HuH-7 (cell line): ENCODE results near the gene MCM8.

Experiments used
- DNase-seq: peaks from one replicate; pipeline ENCODE4 v3.0.0; 2011; ENCODE audit warnings: low spot score

Gene MCM8

DNA sequence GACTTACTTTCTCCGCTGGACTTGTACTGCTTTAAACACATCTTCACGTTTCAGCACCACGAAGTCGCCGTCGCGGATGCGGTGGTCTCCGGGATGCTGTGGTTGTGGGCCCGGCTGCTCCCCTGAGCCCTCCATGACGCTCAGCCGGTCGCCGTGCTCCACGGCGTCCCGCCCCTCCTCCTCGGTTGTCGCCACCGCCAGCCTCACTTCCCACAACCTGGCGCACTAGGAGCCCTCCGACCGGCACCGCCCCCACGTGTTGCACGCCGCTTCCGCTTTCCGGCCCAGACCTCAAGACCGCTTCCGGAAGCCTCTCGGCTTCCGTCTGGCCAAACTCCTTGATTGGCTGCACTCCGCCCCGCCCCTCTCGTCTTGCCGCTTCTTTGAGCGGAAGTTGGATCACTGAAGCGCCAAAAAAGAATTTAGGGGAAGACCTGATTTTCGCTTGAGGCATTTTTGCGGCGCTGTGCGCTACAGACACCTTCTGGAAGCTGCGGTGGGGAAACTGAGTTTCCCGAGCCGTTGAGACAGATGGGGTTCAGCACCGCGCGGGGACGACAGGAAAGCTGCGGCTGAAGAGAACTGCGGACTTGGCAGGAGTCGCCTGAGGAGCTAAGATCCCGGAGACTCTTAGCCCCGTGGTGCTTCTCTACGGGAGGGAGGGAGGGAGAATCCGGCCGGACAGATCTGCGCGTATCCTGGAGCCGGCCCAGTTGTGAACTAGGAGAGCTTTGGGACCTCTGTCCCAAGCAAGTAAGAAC is at the start of gene MCM8, which contains the start of gene TRMT6:
MCM8 (plus strand) TSS at position 382 of the 761 bp plus-strand sequence. CDS start 1,364 bp downstream, outside the sequence.
TRMT6 (minus strand) TSS at position 263 of the 761 bp plus-strand sequence; CDS start at position 135, 128 bp downstream.
- peak; percentile 94 for DNase-seq

DNA sequence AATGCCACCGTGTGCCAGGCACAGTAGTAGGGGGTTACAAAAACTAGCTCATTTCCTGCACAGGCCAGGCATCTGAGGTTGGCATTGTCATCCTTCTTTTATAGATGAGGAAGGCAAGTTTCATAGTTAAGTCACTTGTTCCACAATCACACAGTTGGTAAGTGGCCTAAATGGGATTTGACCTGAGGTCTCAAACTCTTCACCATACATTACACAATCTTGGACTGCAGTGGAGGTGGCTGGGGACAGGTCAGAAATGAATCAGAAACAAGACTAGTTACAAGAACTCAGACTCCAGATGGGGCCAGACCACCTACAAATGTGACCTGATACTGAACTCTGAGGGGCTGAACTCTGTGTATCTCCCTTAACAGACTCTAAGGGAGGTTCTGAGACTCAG is 49.5 kb upstream of the MCM8 start:
- no peak for DNase-seq

DNA sequence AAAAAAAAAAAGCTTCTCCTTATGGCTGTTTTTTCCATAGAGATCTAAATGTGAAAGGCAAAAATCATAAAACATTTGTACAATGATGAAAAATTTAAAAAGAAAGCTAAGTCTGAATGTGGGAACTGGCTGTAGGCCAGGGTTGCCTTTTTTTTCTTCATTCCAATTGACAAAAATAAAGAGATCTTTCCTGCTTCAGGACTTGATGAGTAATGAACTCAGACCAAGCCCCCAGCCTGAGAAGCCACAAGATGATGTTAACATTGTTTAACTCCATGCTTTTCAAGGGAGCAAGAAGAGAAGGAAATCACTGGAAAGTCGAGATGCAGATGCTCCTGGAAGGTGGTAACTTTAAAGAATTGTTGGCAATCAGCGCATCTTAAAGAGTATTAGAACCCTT is 41.5 kb upstream of the MCM8 start:
- no peak for DNase-seq

DNA sequence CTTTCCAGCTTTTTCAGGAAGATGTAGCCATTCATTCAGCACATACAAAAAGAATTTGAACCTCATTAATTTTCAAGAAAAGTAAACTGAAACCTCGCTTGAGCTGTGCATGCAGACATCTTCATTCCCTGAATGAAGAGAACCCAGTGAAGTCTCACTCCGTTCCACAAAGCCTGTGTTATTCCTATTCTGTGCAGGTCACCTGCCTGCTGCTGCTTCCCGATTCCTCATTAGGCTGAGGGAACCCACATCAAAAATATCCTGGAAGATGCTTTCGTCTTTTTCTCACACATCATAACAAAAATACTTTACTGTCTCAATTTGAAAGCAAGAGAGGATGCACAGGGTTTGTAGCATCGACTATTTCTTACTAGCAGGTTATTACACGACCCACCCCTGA is 40.3 kb upstream of the MCM8 start:
- DNase-seq: no peak

DNA sequence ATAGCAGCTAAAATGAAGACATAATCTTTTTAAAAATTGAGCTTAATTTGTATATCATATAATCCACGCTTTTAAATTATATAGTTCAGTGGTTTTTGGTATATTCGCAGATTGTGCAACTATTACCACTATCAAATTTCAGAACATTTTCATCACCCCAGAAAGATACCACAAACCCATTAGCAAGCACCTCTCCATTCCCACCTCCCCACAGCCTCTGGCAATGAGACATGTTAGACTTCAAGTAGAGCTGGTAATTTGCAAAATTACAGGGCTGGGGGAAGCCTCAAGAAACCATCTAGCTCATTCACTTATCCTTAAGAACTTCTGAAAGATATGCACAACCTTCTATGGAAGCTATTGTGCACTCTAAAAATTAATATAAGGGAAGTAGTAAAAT is 37.3 kb upstream of the MCM8 start:
- DNase-seq: no peak

DNA sequence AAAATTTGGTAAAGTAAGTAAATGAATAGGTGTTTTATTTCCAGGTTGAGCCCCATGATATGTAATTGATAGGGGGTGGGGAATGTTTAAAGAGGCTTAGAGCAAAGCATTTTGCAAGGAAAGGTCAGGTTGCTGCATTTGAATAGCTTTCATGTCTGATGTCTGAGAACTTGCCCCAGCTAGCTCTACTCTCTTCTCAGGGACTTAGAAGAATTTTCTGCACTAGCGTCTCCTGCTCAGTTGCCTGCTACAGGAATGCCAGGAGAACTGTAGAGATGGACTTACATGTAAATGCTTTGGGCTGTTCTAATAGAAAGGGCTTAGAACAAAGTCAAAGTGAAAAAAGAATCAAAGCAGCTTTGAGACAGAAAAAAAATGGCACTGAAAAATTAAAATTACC is 35.6 kb upstream of the MCM8 start:
- no peak for DNase-seq

DNA sequence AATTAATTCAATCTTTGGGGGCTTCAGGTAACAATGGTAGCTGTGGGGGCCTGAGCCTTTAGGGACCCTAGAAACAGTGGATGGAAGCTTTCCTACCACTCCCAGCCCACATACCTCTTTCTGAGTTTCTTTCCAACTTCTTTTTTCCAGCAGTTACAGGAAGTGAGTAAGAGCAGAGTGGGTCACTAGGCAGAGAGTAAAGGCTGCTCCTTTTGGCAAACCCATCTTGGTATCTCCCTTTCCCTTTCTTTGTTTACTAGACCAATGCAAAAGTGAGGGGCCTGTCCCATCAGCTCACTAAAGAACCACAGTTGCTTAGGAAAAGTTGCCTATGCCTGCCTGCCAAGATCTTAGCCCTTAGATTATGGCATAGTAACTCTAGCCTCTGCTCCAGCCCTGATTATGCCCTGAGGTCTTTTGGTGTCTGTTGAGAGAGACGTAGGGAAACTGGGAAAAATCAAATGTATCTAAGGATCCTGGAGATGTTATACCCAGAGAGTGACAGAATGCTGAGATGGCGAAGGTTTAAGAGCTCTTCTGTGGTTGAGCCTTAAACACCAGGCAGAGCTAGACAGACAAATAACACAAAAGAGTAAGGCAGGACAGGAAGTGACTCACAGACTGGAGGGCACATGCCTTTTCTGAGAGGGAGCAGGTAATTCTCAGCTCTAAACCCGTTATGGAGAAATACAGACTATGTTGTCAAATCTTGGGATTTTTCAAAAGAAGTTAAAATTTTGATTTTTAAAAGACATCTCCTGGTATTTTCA is 31.4 kb upstream of the MCM8 start:
- no peak for DNase-seq

DNA sequence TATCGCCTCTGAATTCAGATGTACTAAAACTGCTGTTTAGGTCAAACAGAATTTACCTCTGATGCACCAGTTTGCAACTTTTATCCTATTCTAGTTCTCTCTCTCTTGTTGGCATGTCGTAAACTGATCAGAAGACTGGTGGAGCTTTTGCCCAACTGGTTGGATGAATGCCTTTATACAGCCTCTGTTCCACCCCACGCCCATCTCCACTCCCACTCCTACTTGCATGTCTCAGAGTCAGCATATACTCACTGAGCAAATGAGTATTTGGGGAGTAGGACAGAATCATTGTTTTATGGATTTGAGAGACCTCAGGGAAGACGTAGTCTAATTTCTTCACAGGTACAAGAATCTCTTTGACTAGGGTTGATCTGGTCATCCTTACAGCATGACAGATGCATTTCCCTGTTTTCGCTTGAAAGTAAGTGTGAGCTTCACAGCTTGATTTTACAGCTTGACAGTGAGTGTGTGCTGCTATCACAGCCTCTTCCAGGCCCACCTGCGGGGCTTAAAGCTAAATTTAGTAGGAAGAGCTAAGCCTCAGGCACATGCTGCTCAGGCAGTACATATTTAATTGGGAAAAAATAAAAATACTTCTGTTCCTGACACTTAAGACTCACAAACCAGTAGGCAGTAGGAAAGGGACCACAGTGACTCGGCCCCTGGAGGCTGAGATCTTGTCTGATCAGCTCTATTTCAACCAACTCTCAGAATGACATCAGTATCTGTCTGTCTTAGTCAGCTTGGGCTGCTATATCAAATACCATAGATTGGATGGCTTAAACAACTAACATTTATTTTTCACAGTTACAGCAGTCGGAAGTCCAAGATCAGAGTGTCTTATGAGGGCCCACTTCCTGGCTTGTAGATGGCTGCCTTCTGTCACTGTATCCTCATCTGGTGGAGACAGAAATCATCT is 30.6 kb upstream of the MCM8 start:
- DNase-seq: no peak

DNA sequence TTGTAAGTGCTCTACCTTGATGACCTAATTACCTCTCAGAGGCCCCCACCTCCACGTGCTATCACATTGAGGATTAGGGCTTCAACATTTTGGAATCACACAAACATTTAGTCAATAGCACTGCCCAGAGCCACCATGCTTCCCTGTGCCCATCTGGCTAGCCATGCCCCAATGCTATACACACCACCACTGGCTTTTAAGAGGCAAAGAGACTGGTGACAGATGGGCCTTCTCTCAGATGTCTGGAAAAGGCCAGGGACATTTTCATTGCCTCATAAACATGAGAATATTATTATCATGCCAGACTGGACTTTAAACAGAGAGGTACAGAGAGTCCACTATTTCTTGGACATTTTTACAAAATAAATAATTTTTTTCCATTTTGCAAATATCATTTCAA is 29.9 kb upstream of the MCM8 start:
- no peak for DNase-seq

DNA sequence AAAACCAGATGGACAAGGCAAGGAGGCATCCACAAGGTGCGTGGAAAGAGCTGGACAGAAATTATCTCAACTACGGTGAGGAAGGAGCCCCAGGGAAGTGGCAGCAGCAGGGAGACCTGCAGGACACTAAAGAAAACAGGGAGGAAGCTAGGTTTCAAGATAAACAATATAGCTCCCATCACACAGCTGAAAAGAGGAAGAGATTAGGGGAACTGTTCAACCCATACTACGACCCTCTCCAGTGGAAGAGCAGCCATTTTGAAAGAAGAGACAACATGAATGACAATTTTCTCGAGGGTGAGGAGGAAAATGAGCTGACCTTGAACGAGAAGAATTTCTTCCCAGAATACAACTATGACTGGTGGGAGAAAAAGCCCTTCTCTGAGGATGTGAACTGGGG is 27.0 kb upstream of the MCM8 start:
- no peak for DNase-seq

DNA sequence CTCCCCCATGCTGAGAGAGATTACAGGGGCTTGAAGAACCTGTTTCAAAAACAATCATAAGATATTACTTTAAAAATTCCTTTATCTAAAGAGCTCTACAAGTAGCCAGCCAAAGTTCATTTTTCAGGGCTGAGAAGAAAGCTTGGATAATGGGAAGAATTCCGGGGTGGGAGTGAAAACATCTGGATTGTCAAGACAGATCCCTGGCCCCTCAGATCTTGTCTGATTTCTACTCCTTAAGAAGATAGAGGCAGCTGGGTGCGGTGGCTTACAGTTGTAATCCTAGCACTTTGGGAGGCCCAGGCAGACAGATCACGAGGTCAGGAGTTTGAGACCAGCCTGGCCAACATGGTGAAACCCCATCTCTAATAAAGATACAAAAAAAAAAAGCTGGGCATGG is 24.9 kb upstream of the MCM8 start:
- DNase-seq: no peak

DNA sequence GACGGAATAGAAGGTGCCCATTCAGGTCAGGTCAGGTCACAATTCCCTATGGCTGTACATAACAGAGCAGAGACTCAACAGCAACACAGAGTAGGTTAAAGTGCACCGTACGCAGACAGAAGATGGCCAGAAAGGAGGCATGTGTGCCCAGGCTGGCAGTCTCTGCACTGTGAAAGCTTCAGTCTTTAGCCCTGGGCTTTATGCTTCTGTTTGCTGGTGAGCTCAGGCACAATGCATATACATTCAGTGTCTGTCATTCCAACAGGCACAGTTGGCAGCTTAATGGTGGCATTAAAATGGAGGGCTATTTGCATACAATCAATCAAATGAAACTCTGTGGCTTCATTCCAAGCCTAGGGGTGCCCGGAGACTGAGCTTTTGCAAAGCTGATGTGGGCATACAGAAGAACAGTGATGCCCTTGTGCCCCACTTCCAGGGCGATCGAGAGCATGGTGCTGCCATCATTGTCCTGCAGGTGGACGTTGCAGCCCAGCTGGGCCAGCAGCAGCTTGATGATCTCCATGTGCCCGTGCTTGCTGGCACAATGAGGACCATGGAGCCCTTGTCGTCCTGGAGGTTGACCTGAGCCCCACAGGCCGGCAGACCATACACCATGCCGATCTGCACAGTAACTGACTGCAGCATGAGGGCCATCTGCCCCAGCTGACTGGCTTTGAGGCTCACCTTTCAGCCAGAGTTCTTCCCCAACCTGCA is 22.5 kb upstream of the MCM8 start:
- DNase-seq: no peak

DNA sequence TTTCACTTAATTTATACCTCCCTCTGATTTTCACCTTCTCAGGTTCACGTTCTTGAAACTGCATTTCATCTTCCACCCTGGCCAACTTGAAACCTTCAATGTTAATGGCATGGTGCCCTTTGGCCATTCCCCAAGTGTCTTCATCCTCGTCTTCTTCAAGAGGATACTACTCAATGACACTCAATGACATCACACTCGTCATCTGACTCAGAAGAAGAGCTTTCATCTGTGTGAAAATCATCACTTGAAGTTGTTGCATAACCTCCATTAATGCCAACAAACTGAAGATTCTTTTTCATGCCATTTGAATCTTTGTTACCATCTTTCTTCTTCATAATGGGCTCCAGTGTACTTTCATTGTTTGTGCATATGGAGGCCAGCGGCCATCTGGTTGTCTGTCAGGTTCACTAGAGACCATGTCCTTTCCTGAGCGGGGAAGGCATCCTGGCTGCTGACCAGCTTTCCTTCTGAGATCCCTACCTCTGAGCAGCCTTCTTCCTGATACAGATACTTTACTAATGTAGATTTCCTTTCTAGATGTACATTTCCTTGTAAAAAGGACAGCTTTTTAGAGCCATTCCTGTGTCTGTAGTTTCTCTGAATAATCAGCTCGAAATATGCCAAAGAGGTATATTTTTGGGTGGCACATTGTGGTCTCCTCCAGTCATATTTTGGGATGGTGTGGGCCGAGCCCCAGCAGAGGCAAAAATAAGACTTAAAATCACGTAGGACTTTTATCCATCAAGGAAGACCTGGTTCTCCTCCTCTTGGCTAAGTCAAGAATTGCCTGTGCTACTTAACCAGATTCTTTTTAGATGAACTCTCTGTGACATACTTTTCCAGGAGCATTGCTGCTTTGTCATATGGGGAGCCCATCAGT is 21.4 kb upstream of the MCM8 start:
- no peak for DNase-seq

DNA sequence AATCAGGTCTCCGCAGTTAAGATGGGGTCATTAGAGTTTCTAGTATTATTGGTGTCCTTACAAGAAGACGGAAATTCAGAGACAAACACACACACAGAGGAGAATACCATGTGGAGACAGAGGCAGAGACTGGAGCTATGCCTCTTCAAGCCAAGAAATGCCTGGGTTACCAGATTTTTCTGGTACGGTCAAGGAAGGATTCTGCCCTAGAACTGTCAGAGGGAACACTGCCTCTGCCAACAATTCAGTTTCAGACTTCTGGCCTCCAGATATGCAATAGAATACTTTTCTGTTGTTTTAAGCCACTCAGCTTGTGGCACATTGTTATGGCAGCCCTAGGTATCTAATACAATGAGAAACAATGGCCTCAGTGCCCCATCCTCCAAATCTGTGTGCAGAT is 19.0 kb upstream of the MCM8 start:
- DNase-seq: no peak

DNA sequence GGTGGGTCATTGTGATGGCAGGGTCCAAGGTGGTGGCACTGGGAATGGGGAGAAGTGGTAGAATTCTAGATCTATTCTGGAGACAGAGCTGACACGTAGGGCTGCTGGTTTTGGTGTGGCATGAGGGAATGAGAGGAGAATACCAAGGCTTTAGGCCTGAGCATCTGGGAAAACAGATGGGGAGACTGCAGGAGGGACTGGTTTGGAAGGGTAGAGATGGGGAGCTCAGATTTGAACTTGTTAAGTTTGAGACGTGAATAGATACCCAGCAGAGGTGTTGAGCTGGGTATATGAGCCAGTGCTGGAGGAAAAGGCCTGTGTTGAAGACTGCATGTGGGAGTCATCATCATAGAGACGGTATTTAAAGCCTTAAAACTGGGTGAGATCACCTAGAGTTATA is 17.7 kb upstream of the MCM8 start:
- DNase-seq: no peak

DNA sequence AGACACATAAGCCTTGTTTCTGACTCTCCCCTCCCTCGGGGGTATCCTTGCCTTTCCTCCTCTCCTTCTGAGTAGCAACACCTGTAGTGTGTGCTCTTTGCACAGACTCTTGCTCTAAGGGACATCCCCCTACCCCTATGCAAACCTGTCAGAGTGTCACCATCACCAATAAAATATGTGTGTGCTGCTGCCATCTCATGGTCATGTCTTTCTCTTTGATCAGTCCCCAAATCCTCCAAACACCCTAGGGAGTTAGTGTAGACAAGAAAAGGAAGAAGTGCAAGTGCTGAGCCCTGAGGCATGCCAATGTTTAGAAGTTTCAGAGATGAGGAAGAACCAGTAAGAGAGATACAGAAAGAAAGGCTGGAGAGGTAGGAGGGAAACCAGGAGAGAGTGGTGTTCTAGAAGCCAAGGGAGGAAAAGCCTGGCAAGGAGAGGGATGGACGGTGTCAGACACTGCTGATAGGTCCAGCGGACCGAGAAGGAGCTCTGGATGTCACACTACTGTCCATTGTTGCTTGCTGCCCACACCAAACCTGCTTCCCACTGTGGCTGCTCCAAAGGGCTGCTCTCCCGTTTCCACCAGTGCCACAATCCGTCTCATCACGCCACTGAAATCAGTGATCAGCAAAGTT is 16.5 kb upstream of the MCM8 start:
- peak; percentile 63 for DNase-seq

DNA sequence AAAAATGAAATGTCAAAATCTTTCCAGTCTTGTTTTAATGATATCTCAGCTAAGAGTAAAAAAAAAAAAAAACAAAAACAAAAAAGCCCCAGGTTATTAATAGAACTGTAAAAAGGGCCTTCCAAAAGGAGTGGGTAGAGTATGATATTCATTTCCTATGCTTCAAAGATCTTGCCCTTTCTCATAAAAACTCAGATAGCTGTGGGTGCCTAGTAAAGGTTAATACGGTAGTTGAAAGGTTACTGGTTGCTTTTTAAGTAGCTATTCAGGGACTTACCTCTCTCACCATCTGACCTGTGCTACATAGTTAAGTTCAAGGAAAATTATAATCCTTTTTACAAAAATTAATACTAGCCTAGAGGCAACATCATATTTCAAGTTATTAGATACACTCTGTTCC is 15.1 kb upstream of the MCM8 start:
- no peak for DNase-seq

DNA sequence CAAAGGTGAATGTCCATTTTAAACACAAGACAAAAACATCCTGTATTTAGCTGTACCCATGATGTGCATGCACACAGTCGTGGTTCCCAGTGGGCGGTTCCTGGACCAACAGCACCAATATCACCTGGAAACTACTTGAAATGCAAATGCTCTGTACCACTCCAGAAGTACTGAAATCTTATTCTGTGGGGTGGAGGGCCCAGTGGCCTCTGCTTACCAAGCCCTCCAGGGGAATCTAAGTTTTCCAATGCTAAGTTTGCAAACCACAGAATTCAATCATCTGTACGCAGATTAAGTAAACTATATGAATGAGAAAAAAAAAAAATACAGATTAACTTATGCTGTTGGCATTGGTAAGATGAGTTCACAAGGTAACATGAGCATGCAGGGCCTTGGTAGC is 14.2 kb upstream of the MCM8 start:
- DNase-seq: no peak

DNA sequence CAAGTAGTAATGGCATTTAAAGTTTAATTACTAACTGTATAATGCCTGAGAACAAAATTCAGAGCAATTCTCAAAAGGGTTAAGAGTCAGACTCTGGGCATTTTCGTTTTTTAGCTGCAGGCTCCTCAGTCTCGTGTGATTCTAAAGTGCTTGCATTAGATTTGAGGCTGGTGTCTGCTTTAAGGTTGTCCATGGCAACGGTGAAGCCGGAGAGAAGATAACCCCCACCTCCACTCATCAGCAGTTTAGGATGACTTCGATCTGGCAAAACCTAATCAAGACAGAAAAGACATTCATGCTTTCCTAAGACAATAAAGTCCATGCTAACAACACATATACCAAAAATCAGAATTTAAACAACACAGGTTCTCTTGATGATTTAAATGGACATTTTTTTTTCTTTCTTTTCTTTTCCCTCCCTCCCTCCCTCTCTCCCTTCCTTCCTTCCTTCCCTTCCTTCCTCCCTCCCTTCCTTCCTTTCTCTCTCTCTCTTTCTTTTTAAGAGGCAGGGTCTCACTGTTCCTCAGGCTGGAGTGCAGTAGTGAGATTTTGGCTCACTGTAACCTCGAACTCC is 11.9 kb upstream of the MCM8 start:
- DNase-seq: no peak

DNA sequence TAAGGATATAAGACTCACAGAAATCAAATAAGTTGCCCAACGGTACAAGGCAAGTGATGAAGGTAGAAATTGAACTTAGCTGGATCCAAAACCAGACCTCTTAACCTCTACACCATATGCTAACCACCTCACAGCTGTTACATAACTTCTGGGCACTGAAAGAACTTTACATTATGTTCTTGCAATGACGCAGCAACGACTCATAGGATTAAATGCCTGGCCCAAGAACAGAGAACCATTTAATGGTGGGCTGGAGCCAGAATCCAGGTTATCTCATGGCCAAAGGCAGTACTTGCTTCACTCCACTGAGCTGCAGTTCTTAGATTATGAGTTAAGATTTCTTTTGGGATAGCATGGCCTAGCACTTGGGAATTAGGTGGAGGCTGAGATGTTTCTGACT is 4.5 kb upstream of the MCM8 start:
- DNase-seq: no peak
